H9 (cell line): Measurements from ENCODE around the gene IDH3B. TPM values are rescaled to one million over a fixed set of nuclear protein-coding genes. Genes with fewer than 3 reads are reported as not detected.
A peak's percentile ranks its signal among the peaks of the same experiment; 100 is the strongest.

Experiments
- DNase-seq: peaks from one replicate; pipeline ENCODE4 v3.0.0-alpha.2; 2017
- H2AFZ ChIP-seq: one replicate; pipeline ENCODE4 v1.6.1; 2013; ENCODE audit warnings: mild to moderate bottlenecking, low read length, control low read depth, moderate library complexity
- H2AK5ac ChIP-seq: 2 replicates; pipeline ENCODE4 v1.6.1; 2013; ENCODE audit warnings: low read length, control low read depth, mixed read lengths; ENCODE audit not compliant: insufficient read length
- H2BK120ac ChIP-seq: one replicate; pipeline ENCODE4 v1.6.1; 2013; ENCODE audit warnings: low read depth, mild to moderate bottlenecking, low read length, control low read depth, inconsistent platforms; ENCODE audit not compliant: poor library complexity, severe bottlenecking
- H2BK12ac ChIP-seq: 2 replicates; pipeline ENCODE4 v1.6.1; 2013; ENCODE audit warnings: low read length, control low read depth, mixed read lengths, low read depth; ENCODE audit not compliant: insufficient read length
- H2BK15ac ChIP-seq: 2 replicates; pipeline ENCODE4 v1.6.1; 2013; ENCODE audit warnings: low read depth, low read length, control low read depth
- H2BK20ac ChIP-seq: one replicate; pipeline ENCODE4 v1.6.1; 2013; ENCODE audit warnings: low read depth, mild to moderate bottlenecking, low read length, control low read depth, inconsistent platforms; ENCODE audit not compliant: poor library complexity, severe bottlenecking
- H2BK5ac ChIP-seq: 2 replicates; pipeline ENCODE4 v1.6.1; 2013; ENCODE audit warnings: low read length, control low read depth, mixed read lengths; ENCODE audit not compliant: insufficient read length
- H3K14ac ChIP-seq: 2 replicates; pipeline ENCODE4 v1.6.1; 2013; ENCODE audit warnings: low read length, control low read depth; ENCODE audit not compliant: insufficient read depth
- H3K18ac ChIP-seq: 2 replicates; pipeline ENCODE4 v1.6.1; 2013; ENCODE audit warnings: low read depth, mild to moderate bottlenecking, mixed read lengths, low read length, control low read depth; ENCODE audit not compliant: insufficient read length
- H3K23ac ChIP-seq: 2 replicates; pipeline ENCODE4 v1.6.1; 2013; ENCODE audit warnings: low read length, control low read depth, mixed read lengths, low read depth; ENCODE audit not compliant: insufficient read length
- H3K23me2 ChIP-seq: 2 replicates; pipeline ENCODE4 v1.6.1; 2013; ENCODE audit warnings: low read depth, mild to moderate bottlenecking, mixed read lengths, low read length, control low read depth; ENCODE audit not compliant: insufficient read length, poor library complexity, severe bottlenecking
- H3K27ac ChIP-seq: 2 replicates; pipeline ENCODE4 v1.5.1; 2013; ENCODE audit warnings: low read length, control low read depth, mixed read lengths, low read depth; ENCODE audit not compliant: insufficient read length
- H3K27me3 ChIP-seq: 2 replicates; pipeline ENCODE4 v1.6.1; 2013; ENCODE audit warnings: low read length, control low read depth, inconsistent platforms; ENCODE audit not compliant: insufficient read depth
- H3K4ac ChIP-seq: 2 replicates; pipeline ENCODE4 v1.6.1; 2013; ENCODE audit warnings: low read depth, mild to moderate bottlenecking, control low read depth, inconsistent platforms, low read length, moderate library complexity
- H3K4me1 ChIP-seq: 2 replicates; pipeline ENCODE4 v1.6.1; 2013; ENCODE audit warnings: low read length, control low read depth, inconsistent platforms; ENCODE audit not compliant: insufficient read depth
- H3K4me2 ChIP-seq: 2 replicates; pipeline ENCODE4 v1.6.1; 2013; ENCODE audit warnings: low read length, control low read depth, mixed read lengths; ENCODE audit not compliant: insufficient read length, insufficient read depth
- H3K56ac ChIP-seq: 2 replicates; pipeline ENCODE4 v1.6.1; 2013; ENCODE audit warnings: low read depth, mild to moderate bottlenecking, mixed read lengths, low read length, control low read depth; ENCODE audit not compliant: insufficient read length
- H3K79me1 ChIP-seq: 2 replicates; pipeline ENCODE4 v1.6.1; 2013; ENCODE audit warnings: low read depth, mild to moderate bottlenecking, moderate library complexity, low read length, control low read depth, inconsistent platforms; ENCODE audit not compliant: insufficient read depth, poor library complexity, severe bottlenecking
- H3K79me2 ChIP-seq: 2 replicates; pipeline ENCODE4 v1.6.1; 2013; ENCODE audit warnings: low read length, control low read depth, inconsistent platforms; ENCODE audit not compliant: insufficient read depth
- H3K9ac ChIP-seq: 2 replicates; pipeline ENCODE4 v1.6.1; 2013; ENCODE audit warnings: low read length, control low read depth, mixed read lengths; ENCODE audit not compliant: insufficient read length; ENCODE audit errors: extremely low read depth
- H3K9me3 ChIP-seq: one replicate; pipeline ENCODE4 v1.6.1; 2013; ENCODE audit warnings: low read depth, low read length, inconsistent platforms; ENCODE audit not compliant: control insufficient read depth
- H3T11ph ChIP-seq: one replicate; pipeline ENCODE4 v1.6.1; 2013; ENCODE audit warnings: mild to moderate bottlenecking, low read length, control low read depth, inconsistent platforms
- H4K20me1 ChIP-seq: one replicate; pipeline ENCODE4 v1.6.1; 2013; ENCODE audit not compliant: control insufficient read depth, insufficient read length, insufficient read depth
- H4K5ac ChIP-seq: 2 replicates; pipeline ENCODE4 v1.6.1; 2013; ENCODE audit warnings: low read depth, mild to moderate bottlenecking, mixed read lengths, low read length, control low read depth; ENCODE audit not compliant: insufficient read length
- H4K8ac ChIP-seq: replicated peaks from 2 replicates; pipeline ENCODE4 v1.6.1; 2013; ENCODE audit warnings: low read length, control low read depth, mixed read lengths, low read depth; ENCODE audit not compliant: insufficient read length
- H4K91ac ChIP-seq: 2 replicates; pipeline ENCODE4 v1.6.1; 2013; ENCODE audit warnings: low read depth, mild to moderate bottlenecking, moderate library complexity, mixed read lengths, low read length, control low read depth; ENCODE audit not compliant: insufficient read length
- H3K27ac Mint-ChIP-seq, 3 experiments: 2 replicates in 2 of 3; 3 replicates in 1 of 3; pipeline ENCODE4 v1.8.0; 2020 to 2021; ENCODE audit warnings: mixed read lengths in 3 of 3, mild to moderate bottlenecking in 1 of 3, moderate library complexity in 1 of 3
- H3K27me3 Mint-ChIP-seq: 2 replicates; pipeline ENCODE4 v1.8.0; 2021; ENCODE audit warnings: low read depth, mild to moderate bottlenecking, moderate library complexity, mixed read lengths
- H3K36me3 Mint-ChIP-seq, 3 experiments: 2 replicates in 2 of 3; 3 replicates in 1 of 3; pipeline ENCODE4 v1.8.0; 2020 to 2021; ENCODE audit warnings: low read depth in 3 of 3, mixed read lengths in 3 of 3; ENCODE audit not compliant: insufficient read depth in 1 of 3
- H3K4me1 Mint-ChIP-seq, 2 experiments: 2 replicates each; pipeline ENCODE4 v1.8.0; 2020; ENCODE audit warnings: mixed read lengths in 2 of 2
- H3K4me3 Mint-ChIP-seq, 2 experiments: 2 replicates in 1 of 2; 3 replicates in 1 of 2; pipeline ENCODE4 v1.8.0; 2020 to 2021; ENCODE audit warnings: mild to moderate bottlenecking in 2 of 2, mixed read lengths in 2 of 2, moderate library complexity in 1 of 2
- H3K9me3 Mint-ChIP-seq, 2 experiments: 2 replicates in 1 of 2; 3 replicates in 1 of 2; pipeline ENCODE4 v1.8.0; 2020; ENCODE audit warnings: mild to moderate bottlenecking in 2 of 2, mixed read lengths in 2 of 2, moderate library complexity in 1 of 2
- CTCF ChIP-seq: fragments of 200-600 bp; sonication (generic); conservative IDR thresholded peaks from 3 replicates; pipeline ENCODE4 v1.8.0; 2021; ENCODE audit warnings: antibody characterized with exemption, mild to moderate bottlenecking
- WGBS: extraction: QIAGEN DNeasy Blood & Tissue Kit; methylation state at CpG from one replicate; pipeline ENCODE4 v1.1.7; 2013; ENCODE audit warnings: missing lambda C conversion rate, low lambda C conversion rate, mixed read lengths; ENCODE audit not compliant: insufficient read length; ENCODE audit errors: extremely low coverage; 5-methylcytosine and 5-hydroxymethylcytosine counted together
- total RNA-seq: library from RNA; stranded (reverse); gene quantifications from 2 replicates; pipeline ENCODE4 v1.2.1, GENCODE V29; 2021

IDH3B gene
- total RNA-seq, 1 experiment from 2014 or later, result 114 TPM

GRCh38 chr20:2693286-2694007 is 29.4 kb upstream of the IDH3B start:
- WGBS, result no CpG with 5 or more reads among the region's 89 CpGs
- Histone ChIP-seq H3T11ph (no peak overlapping the region), H3K9ac (no peak overlapping the region), H3K4me1 (no peaks in the 10 kb centered on the region), H3K23me2 (no peaks in the 10 kb centered on the region), H2BK120ac (no peak overlapping the region), H3K9me3 (no peaks in the 10 kb centered on the region), H3K79me2 (no peaks in the 10 kb centered on the region), H2AFZ (no peak overlapping the region), H4K20me1 (peaks cover 4% of the 10 kb centered on the region), H3K79me1 (no peaks in the 10 kb centered on the region), H3K14ac (no peak overlapping the region), H4K5ac (no peak overlapping the region), H3K27ac (no peak overlapping the region), H2BK20ac (no peak overlapping the region), H2BK12ac (no peak overlapping the region), H3K27me3 (peaks cover 55% of the 10 kb centered on the region), H3K4ac (no peak overlapping the region), H2BK15ac (no peak overlapping the region), H2BK5ac (no peak overlapping the region), H2AK5ac (no peak overlapping the region), H3K56ac (no peak overlapping the region), H3K18ac (no peak overlapping the region), H4K8ac (no peak overlapping the region), H3K23ac (no peak overlapping the region), H4K91ac (no peak overlapping the region), H3K4me2 (peak overlapping the region; percentile 13)
- Mint-ChIP-seq H3K9me3 (peaks cover 2 to 3% of the 10 kb centered on the region in 2 experiments), H3K4me3 (peak overlapping the region; percentile 34 to 73; a peak in 4 of 5 replicates), H3K27me3 (peaks cover 87% of the 10 kb centered on the region), H3K27ac (no peak overlapping the region), H3K36me3 (peaks cover 0 to 5% (median 0%) of the 10 kb centered on the region in 3 experiments; a peak in 2 of 7 replicates), H3K4me1 (peaks cover 17 to 37% of the 10 kb centered on the region in 2 experiments)
- DNase-seq, result peak; percentile 50
- TF ChIP-seq CTCF, result no peak
